ENCODE measurements around the gene CYP3A7.

- no peak for TF ChIP-seq EZH2 (conservative IDR thresholded peaks at IDR 0.05; ENCODE audit: low read depth, low read length)
- no peak for TF ChIP-seq ZNF609 (CRISPR knock-in tag; IDR thresholded peaks at IDR 0.05; ENCODE audit: borderline replicate concordance)
- TF ChIP-seq ARID4A (CRISPR knock-in tag; IDR thresholded peaks at IDR 0.05; ENCODE audit: borderline replicate concordance) = no peak
- TF ChIP-seq SIN3B (IDR thresholded peaks at IDR 0.05; ENCODE audit: low read length) = no peak
- TF ChIP-seq ZNF451 (CRISPR knock-in tag; IDR thresholded peaks at IDR 0.05) = no peak
- no peak for TF ChIP-seq CTCF (CRISPR knock-in tag; IDR thresholded peaks at IDR 0.05)
- TF ChIP-seq IRF1 (CRISPR knock-in tag; IDR thresholded peaks at IDR 0.05; ENCODE audit: low read depth) = no peak
- no peak for TF ChIP-seq ZBTB26 (CRISPR knock-in tag; IDR thresholded peaks at IDR 0.05; ENCODE audit: borderline replicate concordance)
- TF ChIP-seq TCF7L2 (IDR thresholded peaks at IDR 0.05; ENCODE audit: low read depth, low read length) = no peak
Observed at GRCh38 chr7:99679400-99680191, 55.4 kb downstream of the CYP3A7 start, which contains the start of gene CYP3A5.
